ENCODE data around the gene SEZ6.

GRCh38 chr17:28957992-28958355 lies 47.9 kb downstream of the SEZ6 start:
- TF ChIP-seq POLR2A (IDR thresholded peaks at IDR 0.05; ENCODE audit: low read length) (no peak), GATA1 (IDR thresholded peaks at IDR 0.05; ENCODE audit: low read depth, low read length) (no peak)

Measured in erythroblast (primary cell).